ENCODE data around the gene EPHB2.

Gene EPHB2

DNA sequence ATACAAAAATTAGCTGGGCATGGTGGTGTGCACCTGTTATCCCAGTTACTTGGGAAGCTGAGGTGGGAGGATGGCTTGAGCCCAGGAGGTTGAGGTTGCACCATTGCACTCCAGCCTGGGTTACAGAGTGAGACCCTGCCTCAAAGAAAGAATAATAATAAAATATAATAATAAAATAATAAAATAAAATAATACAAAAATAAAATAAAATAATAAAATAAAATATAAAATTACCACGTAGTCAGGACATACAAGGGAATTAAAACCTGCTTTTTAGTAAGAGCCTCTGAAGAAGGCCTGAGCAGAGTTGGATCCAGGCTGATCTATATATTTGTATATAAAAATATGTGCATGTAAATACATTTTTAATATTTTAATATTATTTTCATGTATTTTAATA lies 41.7 kb downstream of the EPHB2 start:
- no peak for DNase-seq

GRCh38 chr1:22753481-22753971 lies 42.9 kb downstream of the EPHB2 start:
- DNase-seq, result no peak

- no peak for DNase-seq
These were observed 43.6 kb downstream of the EPHB2 start for GRCh38 chr1:22754106-22754768.

DNA sequence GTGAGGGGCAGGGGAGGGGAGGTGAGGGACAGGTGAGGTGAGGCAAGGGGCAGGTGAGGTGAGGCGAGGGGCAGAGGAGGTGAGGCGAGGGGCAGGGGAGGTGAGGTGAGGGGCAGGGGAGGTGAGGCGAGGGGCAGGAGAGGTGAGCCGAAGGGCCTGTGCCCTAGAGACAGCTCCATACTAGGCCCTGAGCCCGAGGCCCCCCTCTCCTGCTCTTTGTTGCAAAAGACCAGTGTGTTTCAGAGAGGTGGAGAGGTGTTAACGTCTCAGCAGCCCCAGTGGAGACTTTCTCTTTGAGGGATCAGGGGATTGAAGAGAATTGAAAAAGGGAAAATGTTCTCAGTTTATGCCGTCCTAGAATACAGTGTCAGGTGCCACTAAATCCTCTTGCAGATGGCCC lies 44.2 kb downstream of the EPHB2 start:
- no peak for DNase-seq

- DNase-seq, result no peak
These were observed 45.0 kb downstream of the EPHB2 start for GRCh38 chr1:22755641-22756040.

- no peak for DNase-seq
These were observed 45.6 kb downstream of the EPHB2 start for GRCh38 chr1:22756125-22756735.

GRCh38 chr1:22760455-22760854 lies 49.8 kb downstream of the EPHB2 start:
- DNase-seq, result no peak

- DNase-seq, result no peak
These were observed 50.5 kb downstream of the EPHB2 start for GRCh38 chr1:22761101-22761500.

DNA sequence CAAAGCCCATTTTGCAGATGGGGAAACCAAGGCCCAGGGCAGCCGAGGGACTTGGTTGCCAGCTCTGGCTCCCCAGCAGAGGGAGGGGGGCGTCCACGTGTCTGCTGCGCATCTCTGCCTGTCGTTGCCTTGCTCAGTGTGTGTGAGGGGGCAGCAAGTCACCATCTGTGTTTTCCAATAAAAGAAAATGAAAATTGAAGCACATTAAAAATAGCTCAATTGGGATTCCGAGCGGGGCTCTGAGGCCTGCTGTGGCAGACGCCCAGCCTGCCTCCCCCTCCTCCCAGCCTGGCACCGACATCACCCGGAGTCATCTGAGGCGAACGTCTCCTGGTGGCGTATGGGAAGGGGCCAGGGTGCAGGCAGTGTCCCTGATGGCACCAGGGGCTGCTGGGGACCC lies 51.2 kb downstream of the EPHB2 start:
- DNase-seq, result no peak

- no peak for DNase-seq
These were observed 53.0 kb downstream of the EPHB2 start for GRCh38 chr1:22763487-22764200.

DNA sequence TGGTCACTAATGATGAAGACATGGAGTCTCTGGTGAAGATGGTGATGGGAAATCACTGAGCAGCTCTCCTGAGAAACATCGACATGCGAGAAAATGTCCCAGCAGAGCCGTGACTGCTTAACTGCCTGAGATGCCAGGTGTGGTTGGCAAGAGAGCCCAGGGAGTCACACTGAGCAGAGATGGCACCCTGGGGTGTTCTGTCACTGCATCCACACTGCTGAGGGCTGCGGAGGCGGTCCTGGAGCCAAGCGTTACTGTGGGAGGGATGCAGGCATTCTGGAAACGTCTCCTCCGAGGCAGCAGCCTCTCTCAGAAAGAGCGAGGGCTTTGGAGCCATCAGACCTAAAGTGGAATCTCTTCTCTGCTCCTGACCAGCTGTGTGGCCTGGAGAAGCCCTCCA lies 57.2 kb downstream of the EPHB2 start:
- DNase-seq, result no peak

DNA sequence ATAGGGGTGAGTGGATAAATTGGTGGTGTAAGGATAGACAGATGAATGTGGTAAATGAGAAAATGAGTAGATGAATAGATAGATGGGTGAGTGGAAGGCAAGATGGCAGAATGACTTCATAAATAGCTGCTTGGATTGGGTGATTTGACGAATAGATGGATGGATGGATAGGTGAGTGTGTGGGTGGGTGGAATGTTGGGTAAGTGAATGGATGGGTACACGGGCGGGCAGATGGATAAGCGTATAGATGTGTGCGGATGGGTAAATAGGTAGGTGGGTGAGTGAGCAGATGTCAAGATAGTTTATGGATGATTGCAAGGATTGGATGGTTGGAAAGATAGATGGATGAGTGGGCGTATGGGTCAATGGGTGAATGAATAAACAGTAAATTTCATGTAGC lies 59.3 kb downstream of the EPHB2 start:
- no peak for DNase-seq

DNA sequence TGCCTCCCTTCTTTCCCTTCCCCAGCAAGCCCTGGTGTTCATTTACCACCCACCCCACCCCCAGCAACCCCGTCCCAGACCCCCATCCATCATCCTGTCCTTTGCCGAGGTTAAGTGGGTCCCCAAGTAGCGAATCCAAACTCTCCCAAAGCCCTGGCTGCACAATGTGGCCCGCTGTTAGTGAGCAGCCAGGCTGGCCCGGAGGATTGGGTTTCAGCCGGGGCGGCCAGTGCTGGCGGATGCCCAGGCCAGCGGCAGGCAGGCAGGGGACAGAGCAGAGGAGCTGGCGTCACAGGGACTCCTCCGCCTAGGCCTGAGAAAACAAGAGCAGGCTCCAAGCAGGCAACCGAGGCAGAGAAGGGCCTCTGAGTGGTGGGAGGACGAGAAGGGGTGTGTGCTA lies 61.4 kb downstream of the EPHB2 start:
- no peak for DNase-seq

GRCh38 chr1:22773981-22774832 lies 63.6 kb downstream of the EPHB2 start:
- DNase-seq, result no peak

- DNase-seq, result no peak
These were observed 64.2 kb downstream of the EPHB2 start for GRCh38 chr1:22774833-22775182.

GRCh38 chr1:22775478-22775877 lies 64.8 kb downstream of the EPHB2 start:
- DNase-seq, result no peak

GRCh38 chr1:22776035-22776613 lies 65.5 kb downstream of the EPHB2 start:
- DNase-seq, result no peak

DNA sequence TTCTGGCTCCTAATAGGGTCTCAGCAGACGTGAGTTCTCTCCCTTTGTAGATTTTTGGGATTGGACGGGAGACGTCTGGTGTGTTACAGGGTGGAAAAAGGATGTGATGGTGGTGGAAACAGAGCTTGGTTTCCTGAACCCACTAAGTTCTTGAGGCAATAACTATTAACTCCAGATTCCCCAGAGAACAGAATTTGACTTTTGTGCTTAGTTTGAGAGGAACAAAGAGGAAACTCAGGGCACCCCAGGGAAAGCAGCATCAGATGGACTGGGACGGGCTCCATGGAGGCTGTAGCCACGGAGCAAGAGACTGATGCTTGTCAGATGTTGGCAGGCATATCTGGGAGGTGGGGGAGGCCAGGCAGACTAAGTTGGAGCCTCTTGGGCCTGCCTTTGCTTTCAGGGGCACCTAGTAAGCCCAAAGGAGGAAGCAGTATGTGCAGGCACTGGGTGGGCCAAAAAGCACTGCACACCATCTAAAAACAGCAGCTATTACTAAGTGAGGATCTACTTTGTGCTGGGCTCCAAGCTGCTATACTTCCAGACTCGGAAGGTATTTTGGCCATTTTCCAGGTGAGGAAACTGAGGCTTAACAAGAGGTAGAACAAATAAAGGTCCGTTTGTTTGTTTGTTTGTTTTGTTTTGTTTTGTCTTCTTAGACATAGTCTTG lies 66.9 kb downstream of the EPHB2 start:
- DNase-seq, result no peak

- no peak for DNase-seq
These were observed 67.8 kb downstream of the EPHB2 start for GRCh38 chr1:22778408-22778807.

GRCh38 chr1:22778862-22779520 lies 68.4 kb downstream of the EPHB2 start:
- DNase-seq, result no peak

DNA sequence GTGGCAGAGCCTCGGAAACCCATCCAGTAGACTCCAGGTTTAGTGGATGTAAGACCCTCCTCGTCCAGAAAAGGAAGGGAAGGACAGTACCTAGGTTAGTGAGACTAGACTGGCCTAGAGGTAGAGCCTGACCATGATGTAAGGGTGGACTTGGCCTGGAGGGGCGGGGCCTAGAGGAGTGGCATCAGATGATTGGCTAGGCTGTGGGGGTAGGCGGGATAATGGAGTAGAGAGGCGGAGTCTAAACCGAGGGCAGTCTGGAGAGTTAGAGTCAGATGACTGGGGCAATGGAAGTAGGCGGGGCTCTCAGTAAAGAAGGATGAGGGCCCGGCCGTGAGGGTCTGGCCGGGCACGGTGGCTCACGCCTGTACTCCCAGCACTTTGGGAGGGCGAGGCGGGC lies 70.1 kb downstream of the EPHB2 start:
- DNase-seq, result no peak

DNA sequence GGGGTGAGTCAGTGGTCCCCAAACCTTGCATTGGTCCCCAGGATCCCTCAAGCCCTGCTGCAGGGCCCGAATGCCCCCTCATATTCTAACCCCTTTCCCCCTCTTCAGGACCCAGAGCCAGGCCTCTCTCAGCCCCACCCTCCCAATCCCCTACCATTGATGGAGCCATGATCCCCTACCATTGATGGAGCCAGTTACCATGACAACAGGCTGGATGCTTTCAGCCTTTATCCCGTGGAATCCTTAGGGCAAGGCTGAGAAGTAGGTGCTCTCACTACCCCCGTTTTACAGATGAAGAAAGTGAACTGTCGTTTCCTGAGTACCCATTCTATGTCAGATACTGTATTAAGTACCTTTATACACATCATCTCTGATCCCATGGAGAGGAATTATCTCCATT lies 70.8 kb downstream of the EPHB2 start:
- DNase-seq, result no peak
